Stimulated activated naive CD4-positive, alpha-beta T cell (primary cell): ENCODE data around the gene STK11.

ENCODE experiments used
- DNase-seq, 6 experiments: peaks; one replicate each; lab custom pipeline; 2025; lab: John Stamatoyannopoulos, UW

Gene STK11

DNA sequence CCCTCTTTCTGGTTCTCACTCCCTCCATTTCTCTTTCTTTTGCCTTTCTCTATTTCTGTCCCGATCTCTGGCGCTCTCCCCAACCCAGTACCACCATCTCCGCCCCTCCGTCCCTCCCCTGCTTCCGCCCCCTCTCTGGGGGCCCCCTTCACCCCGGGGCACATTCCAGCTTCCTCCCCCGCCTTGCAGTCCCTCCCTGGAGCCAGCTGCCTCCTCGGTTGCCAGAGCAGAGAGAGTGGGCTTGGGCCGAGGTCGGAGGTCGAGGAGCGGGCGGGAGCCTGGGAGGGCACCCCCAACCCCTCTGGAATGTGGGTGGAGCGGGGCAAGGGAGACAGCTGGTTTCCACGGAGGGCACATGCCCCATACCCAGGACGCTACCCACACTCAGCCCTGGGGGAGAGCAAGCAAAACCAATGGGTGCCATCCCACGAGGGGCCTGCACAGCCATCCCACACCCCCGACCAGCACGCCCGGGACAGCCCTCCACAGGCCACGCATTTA is 57.1 kb downstream of the STK11 start:
- DNase-seq: no peak

DNA sequence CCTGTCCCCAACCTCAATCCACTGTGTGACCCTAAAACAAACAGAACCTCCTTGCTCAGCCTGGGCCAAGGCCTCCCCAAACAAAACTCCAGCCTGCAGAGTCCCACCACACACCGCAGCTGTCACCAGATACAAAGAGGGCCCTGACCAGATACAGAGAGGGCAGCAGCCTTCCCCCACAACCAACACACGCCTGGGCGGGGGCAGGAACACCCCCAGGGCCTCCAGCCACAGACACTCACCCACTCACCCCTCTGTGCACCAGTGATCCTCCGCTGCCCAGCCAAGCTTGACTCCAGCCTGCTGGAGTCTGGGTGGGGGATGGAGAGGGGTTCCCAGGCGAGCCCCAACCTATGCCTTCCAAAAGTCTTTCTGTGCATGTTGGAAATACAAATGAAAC is 57.6 kb downstream of the STK11 start:
- DNase-seq: no peak

DNA sequence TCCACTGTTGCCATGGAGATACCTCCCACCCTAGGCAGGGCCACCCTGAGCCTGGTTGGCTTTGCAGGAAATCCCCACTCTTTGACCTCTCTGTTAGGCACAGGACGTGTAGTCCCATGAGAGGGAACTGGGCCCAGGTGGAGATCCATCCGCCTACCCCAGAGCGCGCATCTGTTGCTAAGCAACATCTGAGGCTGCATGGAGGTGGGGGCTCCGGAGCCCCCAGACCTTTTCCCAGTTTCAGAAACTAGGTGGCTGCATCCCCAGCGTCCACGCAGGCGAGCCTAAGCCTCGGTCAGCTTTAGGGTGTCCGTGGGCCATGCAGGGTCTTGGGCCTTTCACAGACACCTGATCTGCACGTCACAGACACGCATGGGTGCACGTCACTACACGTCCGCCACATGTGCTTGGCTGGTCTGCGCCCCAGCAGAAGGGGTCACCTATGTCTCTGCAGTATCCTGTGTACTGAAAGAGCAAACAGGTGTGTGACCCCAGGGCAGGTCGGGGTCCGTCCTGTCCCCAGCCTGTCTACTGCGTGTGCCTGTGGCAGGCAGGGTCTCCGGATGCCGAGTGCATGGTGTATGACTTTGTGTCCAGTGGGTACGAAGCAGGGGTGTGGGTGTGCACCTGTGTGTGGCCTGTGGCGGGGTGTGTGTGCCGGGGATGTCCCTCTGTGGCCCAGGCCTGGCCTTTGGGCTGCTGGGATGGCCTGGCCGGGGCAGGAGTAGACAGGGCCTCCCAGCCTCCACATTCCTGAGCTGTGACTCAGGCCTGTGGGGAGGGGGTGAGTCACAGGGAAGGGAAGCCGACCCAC is 59.4 kb downstream of the STK11 start:
- DNase-seq: no peak

DNA sequence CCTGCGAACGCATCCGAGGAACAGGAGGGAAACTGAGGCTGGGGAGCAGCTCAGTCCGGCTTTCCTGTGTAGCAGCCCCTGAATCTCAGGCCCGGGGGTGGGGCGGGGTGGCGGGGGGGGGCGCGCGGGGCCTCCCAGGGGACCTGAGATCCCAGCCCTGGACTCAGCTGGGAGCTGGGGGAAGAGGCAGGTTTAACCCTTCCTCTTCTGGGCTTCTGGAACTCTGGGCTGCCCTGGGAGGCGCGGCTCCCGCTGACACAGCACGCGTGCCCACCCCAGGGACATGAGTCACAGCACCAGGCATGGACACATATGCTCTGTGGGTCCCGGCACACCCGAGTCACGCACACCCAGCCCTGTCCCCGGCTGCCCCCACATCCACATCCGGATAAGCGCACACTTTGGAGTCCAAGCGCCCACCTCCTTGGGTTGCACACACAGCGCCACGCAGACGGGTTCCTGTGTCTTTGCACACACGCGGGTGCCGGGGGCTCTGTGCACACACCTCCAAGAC is 60.1 kb downstream of the STK11 start:
- DNase-seq: peak in 1 of 6 experiments; percentile 36

DNA sequence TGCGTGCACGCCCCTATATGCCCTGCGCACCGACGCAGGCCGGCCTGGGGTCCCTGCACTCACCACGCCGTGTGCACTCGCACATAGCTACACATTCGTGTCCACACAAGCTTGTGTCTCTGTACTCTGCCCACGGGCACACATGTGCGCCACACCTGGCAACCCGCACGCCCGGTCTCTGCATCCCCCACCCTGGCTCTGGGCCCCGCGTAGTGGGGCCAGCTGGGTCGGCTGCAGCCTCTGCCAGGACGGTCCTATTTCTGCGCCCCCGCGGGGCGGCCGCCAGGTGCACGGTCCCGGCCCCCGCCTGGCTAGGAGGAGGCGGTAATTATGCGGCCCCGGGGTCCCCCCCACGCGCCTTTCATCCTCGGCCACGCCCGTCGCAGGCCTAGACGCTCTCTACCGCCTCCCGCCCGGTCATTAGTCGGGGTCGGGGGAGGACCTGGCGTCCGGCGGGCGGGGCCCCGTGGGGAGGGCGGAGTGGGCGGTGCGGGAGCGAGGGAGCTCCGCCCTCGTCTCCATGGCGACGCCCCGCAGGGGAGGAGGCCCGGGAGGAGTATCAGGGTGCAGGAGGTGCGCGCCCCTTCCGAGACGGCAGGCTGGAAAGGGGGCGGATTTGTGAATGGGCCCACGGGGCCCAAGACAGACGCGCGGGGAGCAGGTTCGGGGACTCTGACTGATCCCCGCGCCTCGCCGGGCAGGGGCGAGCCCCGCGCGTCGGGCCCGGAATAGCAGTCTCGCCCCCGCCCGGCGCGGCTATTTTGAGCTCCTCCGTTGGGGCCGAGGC is 60.7 kb downstream of the STK11 start:
- DNase-seq: peak; percentile 45 to 77 (median 67)

DNA sequence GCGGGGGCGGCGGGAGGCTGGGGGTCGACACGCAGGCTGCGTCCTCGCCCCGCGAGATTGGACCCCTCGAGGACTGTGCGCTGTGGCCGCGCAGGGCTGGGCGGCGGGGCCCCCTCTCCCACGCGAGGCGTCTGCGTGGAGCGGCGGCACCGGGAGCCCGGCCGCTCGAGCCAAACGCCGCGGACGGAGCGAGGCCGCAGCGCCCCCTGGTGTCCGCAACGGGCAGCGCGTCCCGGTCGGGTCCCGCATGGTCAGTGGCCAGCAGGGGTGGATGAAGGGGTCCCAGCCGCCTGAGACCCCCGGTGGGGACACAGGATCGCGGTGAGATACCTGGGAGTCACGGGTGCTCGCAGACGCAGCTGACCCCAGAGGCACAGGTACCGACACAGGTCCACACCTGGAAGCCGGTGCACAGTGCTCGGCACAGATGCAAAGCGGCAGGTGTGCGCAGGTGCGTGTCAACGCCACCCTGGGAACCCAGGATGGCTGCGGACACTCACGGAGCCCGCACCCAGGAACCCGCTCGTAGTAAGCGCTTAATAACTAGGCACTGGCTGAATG is 61.4 kb downstream of the STK11 start:
- peak; percentile 35 to 76 (median 58) for DNase-seq

DNA sequence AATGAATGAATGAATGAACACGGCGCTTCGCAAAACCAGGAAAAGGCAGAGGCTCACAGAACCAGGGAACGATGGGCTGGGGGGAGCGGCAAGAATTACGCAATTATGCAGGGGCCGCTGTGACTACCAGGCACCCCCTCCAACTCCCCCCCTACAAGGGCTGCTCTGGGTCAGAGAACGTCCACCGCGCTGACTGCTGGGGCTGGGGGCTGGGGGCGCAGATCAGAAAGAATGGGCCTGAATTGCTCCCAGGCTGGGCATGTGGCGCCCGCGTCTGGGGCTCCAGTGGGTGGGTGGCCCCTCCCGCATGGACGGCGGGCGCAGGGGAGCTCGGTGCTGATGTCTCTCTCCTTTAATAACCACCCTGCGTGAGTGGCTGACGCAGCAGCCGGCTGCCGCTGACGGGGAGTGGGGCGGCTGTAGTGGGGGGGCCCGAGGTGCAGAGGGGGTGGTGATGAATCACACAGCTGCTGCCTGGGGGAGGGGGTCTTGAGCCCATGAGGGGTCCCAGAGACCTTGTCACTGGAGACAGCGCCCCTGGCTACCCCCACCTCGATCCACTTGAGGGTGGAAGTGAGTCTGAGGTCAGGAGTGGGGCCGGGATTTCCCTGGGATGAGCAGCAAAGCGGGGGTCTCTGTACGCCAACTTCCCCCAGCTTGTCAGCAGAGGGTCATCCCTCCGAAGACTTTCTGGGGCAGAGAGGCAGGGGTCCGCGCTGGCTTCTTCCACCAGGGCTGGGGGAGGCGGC is 62.1 kb downstream of the STK11 start:
- no peak for DNase-seq

DNA sequence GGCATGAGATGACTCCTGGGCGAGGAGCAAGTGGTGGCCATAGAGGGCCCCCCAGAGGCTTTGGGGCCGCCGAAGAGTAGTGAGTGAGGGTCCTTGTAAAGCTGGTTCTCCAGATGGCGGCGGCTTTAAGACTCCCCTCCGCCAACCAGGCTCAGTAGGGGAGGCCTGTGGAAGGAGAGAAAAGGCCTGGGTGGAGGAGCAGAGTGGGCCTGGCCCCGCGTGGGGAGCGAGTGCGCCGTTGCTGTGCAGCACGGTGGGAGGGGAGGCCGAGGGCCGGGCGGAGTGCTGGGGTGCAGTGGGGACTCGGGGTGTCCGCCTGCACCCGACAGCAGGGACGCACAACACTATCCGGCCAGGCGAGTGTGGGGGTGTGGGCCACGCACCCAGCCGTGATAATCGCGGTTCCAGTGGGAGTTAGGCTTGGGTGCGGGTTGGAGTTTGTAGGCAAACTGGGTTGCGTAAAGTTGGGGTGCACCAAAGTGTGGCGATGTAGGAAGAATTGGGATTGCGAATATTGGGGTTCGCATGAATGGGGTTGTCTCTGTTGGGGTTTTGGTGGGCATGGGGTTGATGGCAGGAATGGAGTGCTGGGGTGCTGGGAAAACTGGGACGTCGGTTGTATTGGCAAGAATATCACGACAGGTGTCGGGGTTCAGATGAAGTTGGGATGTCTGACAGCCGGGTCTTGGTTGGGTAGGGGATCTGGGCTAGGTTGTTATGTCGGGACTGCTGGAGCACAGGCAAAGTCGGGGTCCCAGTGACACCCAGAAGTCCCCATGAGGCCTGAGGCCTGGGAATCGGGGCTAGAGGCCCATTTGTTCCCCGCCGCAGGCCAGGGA is 62.9 kb downstream of the STK11 start:
- no peak for DNase-seq

DNA sequence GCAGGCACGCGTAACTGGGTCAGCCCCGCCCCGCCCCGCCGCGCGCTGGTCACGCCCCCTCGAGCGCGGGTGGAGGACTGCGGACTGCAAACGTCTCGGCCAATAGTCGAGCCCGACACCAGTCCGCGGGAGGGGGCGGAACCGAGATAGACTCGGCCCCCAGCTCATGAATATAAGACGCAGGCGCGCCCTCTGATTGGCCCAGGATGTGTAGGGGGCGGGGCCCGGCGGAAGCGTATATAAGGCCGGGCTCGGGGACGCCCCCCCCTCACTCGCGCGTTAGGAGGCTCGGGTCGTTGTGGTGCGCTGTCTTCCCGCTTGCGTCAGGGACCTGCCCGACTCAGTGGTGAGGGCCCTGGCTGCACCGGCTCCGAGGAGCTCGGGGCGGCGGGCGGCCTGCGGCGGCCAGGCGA is 63.5 kb downstream of the STK11 start, which contains the start of gene CIRBP:
Gene CIRBP, plus strand, starts transcription at position 268 of the 413 bp plus-strand sequence. CDS start 1,602 bp downstream, outside the sequence.
- peak; percentile 95 to 99 (median 96) for DNase-seq

DNA sequence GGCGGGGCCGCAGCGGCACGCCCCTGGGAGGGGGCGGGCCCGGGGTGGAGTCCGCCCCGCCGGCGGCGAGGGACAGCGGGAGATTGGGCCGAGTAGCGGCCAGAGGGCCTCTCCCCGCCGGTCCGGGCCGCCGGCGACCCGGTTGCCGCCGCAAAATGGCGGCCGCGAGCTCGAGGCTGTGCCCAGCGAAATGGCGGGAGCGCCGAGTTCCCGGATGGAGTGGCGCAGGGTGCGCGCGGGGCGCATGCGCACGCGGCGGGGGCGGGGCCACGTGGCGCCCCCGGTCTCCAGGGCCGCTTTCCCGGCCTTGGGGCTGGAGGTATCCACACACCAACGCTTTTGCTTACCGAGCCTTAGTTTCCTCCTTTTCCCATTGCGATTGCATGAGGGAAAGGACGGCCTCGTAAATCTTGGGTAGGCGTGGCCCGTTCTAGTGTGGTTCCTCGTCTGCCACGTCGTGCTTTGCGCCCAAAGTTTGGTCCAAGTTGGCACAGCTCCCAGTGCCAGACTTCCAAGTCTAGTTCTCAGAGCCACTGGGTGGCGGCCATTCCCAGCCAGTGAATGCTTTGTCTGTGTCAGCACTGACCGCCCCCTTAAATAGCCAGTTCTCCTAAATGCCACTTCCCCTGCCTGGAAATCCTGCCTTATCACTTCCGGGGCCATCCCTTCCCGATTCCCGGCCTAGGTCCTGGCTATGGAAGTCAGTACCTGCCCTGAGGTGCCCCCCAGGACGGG is 64.1 kb downstream of the STK11 start:
- peak; percentile 76 to 91 (median 82) for DNase-seq

DNA sequence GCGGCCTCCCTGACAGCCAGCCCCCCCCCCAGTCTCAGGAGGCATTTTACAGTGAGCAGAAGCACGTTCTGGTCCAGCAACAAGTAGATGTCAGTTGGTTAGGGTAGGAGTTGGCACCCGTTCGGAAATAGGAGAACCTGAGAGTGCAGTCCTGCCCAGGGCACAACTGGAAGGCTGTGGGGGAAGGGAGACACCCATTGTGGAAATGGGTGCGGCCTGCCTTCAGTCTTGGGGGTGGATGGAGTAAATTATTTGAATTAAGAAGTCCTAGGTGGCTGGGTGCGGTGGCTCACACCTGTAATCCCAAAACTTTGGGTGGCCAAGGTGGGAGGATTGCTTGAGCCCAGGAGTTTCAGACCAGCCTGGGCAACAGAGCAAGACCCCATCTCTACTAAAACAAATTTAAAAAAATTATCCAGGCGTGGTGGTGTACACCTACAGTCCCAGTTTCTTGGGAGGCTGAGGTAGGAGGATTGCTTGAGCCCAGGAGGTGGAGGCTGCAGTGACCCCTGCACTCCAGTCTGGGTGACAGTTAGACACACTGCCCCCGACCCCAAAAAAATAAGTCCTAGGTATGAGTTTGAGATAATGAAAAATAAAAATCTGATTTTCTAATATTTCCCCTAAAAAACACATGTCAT is 64.8 kb downstream of the STK11 start:
- DNase-seq: peak in 1 of 6 experiments; percentile 53

DNA sequence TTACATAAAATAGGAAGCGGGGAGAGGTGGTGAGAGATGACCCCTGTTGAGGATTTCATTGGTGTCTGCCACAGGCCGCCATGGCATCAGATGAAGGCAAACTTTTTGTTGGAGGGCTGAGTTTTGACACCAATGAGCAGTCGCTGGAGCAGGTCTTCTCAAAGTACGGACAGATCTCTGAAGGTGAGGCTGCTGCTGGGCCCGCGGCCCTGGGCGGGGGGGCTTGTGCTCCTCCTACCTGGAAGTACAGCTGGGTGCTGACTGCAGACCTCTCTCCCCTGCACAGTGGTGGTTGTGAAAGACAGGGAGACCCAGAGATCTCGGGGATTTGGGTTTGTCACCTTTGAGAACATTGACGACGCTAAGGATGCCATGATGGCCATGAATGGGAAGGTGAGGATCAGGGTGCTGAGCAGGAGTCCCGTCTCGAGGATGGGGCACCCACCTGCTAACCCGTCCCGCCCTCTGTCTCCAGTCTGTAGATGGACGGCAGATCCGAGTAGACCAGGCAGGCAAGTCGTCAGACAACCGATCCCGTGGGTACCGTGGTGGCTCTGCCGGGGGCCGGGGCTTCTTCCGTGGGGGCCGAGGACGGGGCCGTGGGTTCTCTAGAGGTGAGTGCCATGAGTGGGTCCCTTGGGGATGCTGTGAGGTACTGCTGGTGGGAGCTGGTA is 65.4 kb downstream of the STK11 start:
- no peak for DNase-seq

DNA sequence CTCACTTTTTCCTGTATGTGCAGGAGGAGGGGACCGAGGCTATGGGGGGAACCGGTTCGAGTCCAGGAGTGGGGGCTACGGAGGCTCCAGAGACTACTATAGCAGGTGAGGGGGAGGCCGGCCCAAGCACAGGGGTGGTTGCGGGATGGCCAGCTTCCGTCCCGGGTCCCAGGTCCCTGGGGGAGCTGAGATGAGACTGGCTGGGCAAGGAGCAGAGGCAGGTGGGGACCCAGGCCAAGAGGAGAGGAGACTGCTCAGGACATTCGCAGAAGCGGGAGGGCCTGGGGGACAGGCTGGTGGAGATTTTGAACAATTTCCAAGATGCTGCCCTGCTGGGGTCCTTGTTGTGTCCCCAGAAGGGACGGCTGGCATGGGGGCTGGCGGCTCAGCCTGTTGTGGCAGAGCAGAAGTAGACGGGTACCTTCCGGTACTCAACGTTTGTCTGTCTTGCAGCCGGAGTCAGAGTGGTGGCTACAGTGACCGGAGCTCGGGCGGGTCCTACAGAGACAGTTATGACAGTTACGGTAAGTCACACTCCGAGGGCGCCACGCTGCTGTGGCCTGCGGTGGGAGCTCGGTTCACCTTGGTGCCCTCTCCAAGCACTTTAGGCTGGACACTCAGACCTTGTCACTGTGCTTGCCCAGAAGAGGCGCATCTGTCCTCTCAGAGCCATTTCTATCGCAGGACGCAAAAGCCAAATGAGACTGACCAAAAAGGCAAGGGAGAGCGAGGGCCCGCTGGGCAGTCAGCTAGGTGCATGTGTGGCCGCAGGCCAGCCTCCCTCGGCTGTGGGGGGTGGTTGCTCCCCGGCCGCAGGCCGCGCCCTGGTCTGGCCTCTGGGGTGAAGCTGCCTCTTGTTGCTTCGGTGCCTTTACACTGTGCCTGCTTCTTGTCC is 66.2 kb downstream of the STK11 start:
- DNase-seq: no peak

DNA sequence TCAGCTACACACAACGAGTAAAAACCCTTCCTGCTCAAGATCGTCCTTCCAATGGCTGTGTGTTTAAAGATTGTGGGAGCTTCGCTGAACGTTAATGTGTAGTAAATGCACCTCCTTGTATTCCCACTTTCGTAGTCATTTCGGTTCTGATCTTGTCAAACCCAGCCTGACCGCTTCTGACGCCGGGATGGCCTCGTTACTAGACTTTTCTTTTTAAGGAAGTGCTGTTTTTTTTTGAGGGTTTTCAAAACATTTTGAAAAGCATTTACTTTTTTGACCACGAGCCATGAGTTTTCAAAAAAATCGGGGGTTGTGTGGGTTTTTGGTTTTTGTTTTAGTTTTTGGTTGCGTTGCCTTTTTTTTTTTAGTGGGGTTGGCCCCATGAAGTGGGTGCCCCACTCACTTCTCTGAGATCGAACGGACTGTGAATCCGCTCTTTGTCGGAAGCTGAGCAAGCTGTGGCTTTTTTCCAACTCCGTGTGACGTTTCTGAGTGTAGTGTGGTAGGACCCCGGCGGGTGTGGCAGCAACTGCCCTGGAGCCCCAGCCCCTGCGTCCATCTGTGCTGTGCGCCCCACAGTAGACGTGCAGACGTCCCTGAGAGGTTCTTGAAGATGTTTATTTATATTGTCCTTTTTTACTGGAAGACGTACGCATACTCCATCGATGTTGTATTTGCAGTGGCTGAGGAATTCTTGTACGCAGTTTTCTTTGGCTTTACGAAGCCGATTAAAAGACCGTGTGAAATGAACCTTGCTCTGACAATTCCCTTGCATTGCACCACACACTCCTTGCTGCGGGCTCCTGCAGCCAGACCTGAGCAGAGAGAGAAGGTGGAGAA is 67.1 kb downstream of the STK11 start:
- no peak for DNase-seq

DNA sequence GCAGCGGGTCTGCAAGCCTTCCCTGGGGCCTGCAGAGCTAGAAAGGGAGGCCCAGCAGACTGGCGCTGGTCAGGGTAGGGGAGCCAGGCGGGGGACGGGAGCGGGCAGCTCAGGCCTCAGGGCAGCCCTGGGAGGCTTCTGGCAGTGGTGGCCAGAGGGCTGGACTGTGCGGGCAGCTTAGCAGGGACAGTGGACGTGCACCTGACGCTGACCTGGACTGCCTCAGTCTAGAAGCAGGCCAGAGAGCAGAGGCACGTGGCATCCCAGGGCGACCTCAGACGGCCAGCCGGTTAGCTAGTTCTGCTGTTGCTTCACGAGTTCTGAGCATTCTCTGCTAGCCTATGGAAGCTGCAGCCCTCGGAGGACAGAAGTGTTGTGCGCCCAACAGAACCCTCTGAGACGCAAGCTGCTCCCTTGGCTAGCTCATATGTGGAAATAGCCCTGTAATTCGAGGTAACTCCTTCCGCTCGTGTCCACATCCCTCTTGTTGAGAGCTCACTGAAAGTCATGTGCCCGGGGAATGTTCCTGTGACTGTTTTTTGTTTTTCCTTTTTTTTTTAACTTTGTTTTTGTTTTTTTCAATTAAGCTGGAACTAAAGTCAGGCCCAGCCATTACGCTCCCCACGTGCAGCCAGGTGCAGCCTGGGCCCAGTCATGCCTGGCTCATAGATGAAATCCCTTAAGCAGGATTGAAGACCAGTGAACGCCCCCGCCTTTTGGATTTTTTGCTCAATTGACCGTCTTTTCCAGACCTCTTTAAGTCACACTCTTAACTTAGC is 67.9 kb downstream of the STK11 start:
- no peak for DNase-seq
